GM20431 (cell line): ENCODE data around the gene MTMR2.

ENCODE experiments used
- in situ Hi-C: fragments of 300-500 bp; cut with MseI, MboI; formaldehyde crosslinking; loops from one replicate; pipeline ENCODE4 v1.15.0; 2020; ENCODE audit warnings: low sequenced_read_pairs; ENCODE audit not compliant: unreplicated experiment

Gene MTMR2

DNA sequence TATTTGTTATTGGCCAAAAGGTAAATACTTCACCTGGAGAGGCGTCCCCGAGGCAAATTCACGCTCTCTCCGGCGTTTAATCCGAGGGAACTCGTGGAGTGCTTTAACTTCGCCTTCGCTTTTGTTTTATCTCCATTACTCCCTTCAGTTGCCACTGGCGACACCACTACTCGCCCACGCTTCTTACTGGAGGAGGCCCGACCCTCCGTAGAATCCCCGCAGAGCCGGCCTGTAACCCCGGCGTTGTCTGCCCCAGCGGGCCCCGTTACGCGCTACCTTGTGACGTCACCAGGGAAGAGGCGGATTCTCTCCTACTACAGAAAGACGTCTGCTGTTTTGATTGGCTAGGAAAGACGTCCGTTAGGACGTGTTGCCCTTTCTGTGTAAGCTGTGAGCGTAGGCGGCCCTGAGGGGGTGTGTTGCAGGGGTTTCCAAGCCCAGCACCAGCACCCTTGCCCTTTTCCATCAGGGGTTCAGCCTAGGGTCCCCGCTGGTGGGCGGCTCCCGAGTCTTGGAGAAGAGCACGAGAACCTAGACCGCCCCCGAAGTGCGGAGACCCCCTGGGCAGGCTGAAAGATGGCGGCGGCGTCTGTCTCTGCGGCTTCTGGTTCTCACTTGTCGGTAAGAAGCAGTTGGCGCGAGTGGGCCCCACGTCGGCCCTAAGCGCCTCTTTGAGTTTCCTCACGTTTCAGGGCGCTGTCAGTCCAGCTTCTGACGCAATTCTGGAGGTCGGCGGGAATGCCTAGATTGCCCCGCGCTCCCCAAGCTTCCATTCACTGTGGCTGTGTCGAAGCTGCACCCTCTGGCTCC lies 133.6 kb downstream of the MTMR2 start, which contains the start of gene CEP57:
Gene CEP57 (plus strand): TSS at position 376 of the 810 bp plus-strand sequence. CDS start 201 bp downstream, at position 577.
- in situ Hi-C loops, result no loop called here

DNA sequence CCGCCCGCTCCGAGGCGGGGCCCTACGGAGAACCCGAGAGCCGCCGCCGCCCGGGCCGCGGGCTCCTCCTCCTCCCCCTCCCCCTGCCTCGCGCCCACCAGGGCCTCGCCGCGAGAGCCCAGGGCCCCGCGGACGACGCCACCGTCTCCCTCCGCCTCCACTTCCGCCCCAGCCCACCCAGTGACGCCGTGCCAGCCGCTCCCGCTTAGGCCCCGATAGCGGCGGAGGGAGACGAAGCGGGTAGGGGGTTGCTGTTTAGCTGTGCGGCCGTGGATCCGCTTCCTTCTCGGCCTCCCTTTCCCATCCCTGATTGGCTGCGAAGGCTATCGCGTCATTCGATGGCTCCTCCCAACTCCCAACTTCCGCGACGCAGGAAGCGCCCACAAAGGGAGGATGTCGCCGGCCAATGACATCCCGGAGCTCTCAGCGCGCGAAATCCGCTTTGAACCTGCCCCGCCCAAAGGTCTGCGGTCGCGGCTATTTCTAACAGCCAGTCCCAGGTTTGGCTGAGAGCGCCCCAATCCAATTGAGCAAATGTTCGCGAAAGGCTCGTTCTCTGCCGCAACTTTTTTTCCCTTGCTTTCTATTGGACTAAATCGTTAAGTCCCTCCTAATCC lies 134.3 kb downstream of the MTMR2 start, which contains the start of gene FAM76B:
Gene FAM76B (minus strand): TSS at position 277 of the 617 bp plus-strand sequence. CDS start 304 bp downstream, outside the sequence.
- in situ Hi-C loops, result no loop called here

DNA sequence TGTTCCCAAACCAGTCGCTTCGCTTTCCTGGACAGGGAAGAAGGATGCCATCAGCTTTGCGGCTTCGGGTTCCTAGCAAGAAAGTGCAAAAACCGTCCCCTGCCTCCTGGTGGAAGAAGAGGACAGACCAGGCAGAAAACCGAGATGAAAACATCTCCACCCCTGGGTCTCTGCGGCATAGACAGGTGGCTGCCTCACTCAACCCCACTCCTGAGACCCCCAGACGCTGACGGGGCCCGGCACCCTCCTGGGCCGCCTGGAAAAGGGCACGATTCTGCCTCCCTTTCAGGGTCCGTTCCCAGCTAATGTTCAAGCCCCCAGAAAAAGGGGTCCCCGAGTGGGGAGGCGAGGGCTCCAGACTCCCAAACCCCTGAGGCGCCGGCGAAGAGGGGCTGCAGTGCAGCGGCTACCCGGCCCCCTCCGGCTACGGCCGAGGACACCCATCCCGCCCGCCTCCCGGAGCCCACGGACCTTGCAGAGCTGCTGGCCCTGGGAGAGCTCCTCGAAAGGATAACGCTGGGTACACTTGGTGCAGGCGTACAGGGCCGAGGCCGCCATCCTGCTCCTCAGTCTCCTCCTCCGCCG lies 134.9 kb downstream of the MTMR2 start:
- in situ Hi-C loops, result no loop called here
